Duodenal mucosa (tissue), 2 donors: ENCODE data around the gene ANGPTL8.

ENCODE experiments used
- H3K27ac ChIP-seq: one replicate; pipeline ENCODE4 v1.7.0; 2013; ENCODE audit warnings: low read depth, low read length
- H3K27me3 ChIP-seq, 2 donors: one replicate each; pipeline ENCODE4 v1.7.0; 2013; ENCODE audit warnings: low read length in 2 of 2, control low read depth in 1 of 2; ENCODE audit not compliant: insufficient read depth in 2 of 2, control insufficient read depth in 1 of 2
- H3K36me3 ChIP-seq, 2 donors: one replicate each; pipeline ENCODE4 v1.7.0; 2013; ENCODE audit warnings: low read length in 2 of 2, control low read depth in 1 of 2; ENCODE audit not compliant: insufficient read depth in 2 of 2, control insufficient read depth in 1 of 2
- H3K4me1 ChIP-seq, 2 donors: one replicate each; pipeline ENCODE4 v1.7.0; 2013; ENCODE audit warnings: low read length in 2 of 2, control low read depth in 1 of 2; ENCODE audit not compliant: insufficient read depth in 2 of 2, control insufficient read depth in 1 of 2
- H3K4me3 ChIP-seq, 2 donors: one replicate each; pipeline ENCODE4 v1.7.0; 2013; ENCODE audit warnings: low read length in 2 of 2, low read depth in 1 of 2
- H3K9ac ChIP-seq, 2 donors: one replicate each; pipeline ENCODE4 v1.7.0; 2013; ENCODE audit warnings: low read length in 2 of 2, low read depth in 1 of 2
- H3K9me3 ChIP-seq, 2 donors: one replicate each; pipeline ENCODE4 v1.7.0; 2013; ENCODE audit warnings: low read length in 2 of 2, control low read depth in 1 of 2; ENCODE audit not compliant: control insufficient read depth in 1 of 2

ANGPTL8 gene, protein sequence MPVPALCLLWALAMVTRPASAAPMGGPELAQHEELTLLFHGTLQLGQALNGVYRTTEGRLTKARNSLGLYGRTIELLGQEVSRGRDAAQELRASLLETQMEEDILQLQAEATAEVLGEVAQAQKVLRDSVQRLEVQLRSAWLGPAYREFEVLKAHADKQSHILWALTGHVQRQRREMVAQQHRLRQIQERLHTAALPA

DNA sequence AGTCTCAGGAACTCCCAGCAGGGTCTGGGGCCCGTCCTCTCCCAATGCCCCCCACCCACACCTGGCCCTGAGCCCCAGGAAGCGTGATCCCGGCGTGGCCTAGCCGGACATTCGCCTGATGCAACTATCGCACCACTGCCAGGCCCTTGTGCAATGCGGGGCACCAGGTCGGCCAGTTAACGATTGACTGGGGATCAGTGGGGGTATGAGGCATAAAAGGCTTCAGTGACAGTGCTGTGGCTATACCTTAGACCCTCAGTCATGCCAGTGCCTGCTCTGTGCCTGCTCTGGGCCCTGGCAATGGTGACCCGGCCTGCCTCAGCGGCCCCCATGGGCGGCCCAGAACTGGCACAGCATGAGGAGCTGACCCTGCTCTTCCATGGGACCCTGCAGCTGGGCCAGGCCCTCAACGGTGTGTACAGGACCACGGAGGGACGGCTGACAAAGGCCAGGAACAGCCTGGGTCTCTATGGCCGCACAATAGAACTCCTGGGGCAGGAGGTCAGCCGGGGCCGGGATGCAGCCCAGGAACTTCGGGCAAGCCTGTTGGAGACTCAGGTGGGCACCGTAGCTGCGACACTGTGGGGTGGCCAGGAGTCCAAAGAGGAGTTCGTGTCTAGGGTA is at the start of gene ANGPTL8:
ANGPTL8 (plus strand) TSS at position 243 of the 624 bp plus-strand sequence; CDS start at position 262, 19 bp downstream.
- Histone ChIP-seq H3K36me3 (peaks cover 10 to 41% of the 10 kb centered on the region in 2 donors), H3K9ac (no peak within 1 kb of the TSS), H3K4me1 (peaks cover 0 to 6% of the 10 kb centered on the region in 2 donors), H3K9me3 (no peaks in the 10 kb centered on the region), H3K27ac (no peak within 1 kb of the TSS), H3K27me3 (no peaks in the 10 kb centered on the region), H3K4me3 (no peak within 1 kb of the TSS)

DNA sequence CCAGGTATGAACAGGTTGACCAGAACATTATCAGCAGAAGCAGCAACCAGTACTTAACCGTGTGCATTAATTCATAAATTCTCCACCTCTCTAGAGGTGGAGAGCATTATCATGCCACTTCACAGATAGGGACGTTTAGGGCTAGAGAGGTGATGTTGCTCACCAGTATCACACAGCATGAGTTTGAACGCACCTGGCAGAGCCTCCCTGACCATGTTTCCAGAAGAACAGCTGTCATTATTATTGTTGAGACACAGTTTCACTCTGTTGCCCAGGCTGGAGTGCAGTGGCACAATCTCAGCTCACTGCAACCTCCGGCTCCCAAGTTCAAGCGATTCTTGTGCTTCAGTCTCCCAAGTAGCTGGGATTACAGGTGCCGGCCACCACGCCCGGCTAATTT is 48.9 kb upstream of the ANGPTL8 start:
- H3K36me3 ChIP-seq: peaks cover 0 to 19% of the 10 kb centered on the region in 2 donors
- no peak overlapping the region for H3K9ac ChIP-seq
- no peak overlapping the region for H3K27ac ChIP-seq
- no peaks in the 10 kb centered on the region for H3K27me3 ChIP-seq
- H3K4me3 ChIP-seq: no peak overlapping the region
- peaks cover 7 to 16% of the 10 kb centered on the region in 2 donors for H3K4me1 ChIP-seq
- H3K9me3 ChIP-seq: no peaks in the 10 kb centered on the region

DNA sequence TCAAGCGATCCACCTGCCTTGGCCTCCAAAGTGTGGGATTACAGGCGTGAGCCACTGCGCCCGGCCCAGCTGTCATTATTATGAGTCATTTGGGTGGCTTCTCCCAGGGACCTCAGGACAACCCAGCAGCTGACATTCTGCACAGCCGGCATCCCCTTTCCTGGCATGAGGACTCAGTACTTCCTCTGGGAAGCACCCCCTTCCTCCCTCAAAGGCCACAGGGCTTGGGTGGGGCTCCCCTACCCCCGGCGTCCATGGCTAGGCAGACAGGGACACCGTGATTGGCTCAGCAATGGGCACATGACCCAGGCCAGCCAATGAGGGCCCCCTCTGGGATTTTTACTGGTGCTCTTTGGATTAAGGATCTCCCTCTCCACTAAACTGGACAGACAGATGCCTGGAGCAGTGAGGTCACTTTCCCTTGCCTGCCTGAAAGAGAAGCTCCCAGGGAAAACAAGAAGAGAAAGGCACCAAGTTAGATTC is 48.1 kb upstream of the ANGPTL8 start:
- H3K9me3 ChIP-seq: no peaks in the 10 kb centered on the region
- no peak overlapping the region for H3K9ac ChIP-seq
- no peak overlapping the region for H3K4me3 ChIP-seq
- peaks cover 0 to 14% of the 10 kb centered on the region in 2 donors for H3K36me3 ChIP-seq
- H3K27me3 ChIP-seq: no peaks in the 10 kb centered on the region
- peaks cover 10 to 19% of the 10 kb centered on the region in 2 donors for H3K4me1 ChIP-seq
- H3K27ac ChIP-seq: no peak overlapping the region

DNA sequence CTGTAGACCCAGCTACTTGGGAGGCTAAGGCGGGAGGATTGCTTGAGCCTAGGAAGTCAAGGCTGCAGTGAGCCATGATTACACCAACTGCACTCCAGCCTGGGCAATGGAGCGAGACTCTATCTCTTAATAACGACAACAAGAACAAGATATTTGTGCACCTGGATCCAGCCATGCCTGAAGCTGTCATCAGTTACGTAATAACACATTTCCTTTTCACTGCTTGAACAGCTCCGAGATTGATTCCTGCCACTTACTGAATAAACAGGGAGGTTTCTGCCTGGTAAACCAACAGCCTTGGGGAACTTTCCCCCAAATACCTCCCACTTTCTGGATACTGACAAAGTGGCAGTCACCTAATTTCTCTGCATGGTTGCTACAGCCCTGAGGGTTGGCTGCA is 47.5 kb upstream of the ANGPTL8 start:
- Histone ChIP-seq H3K4me3 (no peak overlapping the region), H3K9ac (no peak overlapping the region), H3K9me3 (no peaks in the 10 kb centered on the region), H3K27me3 (no peaks in the 10 kb centered on the region), H3K4me1 (peaks cover 10 to 22% of the 10 kb centered on the region in 2 donors), H3K36me3 (peaks cover 0 to 14% of the 10 kb centered on the region in 2 donors), H3K27ac (no peak overlapping the region)

DNA sequence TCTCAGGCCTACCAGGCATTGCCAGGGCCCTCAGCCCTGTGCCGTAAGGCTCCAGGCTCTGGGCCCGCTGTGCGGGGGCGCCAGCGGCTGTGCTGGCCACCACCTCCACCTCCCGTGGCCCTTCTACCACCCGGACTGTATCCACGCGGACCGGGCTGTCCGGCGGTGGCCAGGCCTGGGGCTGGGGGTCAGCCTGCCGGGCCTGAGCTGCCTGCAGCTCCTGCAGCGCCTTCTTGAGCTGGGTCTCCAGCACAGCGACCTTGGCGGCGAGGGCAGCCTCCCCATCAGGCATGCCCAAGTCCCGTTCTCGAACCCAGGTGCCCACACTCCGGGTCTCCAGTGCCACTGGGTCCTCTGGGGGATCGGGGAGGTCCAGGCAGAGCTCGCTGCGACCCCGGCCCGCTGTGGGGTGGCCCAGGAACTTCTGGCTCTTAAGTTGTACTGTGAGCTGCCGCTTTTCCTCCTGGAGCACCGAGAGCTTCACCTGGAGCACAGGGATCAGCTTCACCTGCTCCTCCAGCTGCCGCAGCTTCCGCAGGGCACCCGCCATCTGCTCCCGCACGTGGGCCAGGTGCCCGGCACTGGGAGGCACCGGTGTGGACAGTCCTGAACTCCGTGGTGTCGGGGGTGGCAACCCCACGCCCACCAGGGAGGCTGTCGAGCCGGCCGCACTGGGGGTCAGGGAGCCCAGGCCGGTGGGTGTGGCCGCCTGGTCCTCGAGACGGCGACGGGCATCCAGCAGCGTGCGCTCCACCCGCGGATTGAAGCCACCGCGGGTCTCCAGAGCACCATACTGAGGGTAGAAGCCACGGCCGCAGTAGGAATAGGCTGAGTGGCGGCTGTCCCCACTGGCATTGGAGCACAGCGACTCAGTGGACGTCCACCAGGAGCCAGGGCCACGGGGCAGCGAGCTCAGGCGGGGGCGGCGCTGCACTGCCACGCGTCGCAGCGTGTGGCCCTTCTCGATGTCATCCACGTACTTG is 46.2 kb upstream of the ANGPTL8 start:
- Histone ChIP-seq H3K4me1 (peaks cover 10 to 27% of the 10 kb centered on the region in 2 donors), H3K4me3 (no peak overlapping the region), H3K36me3 (peaks cover 0 to 14% of the 10 kb centered on the region in 2 donors), H3K27me3 (no peaks in the 10 kb centered on the region), H3K9ac (no peak overlapping the region), H3K9me3 (no peaks in the 10 kb centered on the region), H3K27ac (no peak overlapping the region)

DNA sequence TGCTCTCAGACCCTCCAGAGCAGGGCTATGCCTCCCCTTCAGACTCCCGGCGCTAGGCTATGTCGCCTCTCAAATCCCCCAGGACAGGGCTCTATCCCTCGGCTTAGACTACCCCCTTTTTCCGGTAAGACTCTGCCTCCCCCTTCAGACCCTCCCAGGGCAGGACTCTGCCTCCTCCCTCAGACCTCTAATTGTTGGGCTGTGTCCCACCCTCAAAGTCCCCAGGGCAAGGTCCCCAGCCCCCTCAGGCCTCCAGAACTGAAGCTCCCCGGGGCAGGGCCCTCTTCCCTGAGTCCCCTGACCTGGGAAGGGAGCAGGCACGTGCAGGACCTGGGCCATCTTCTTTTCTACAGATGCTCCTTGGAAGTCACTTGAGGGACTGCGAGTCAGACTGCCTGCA is 45.2 kb upstream of the ANGPTL8 start:
- no peaks in the 10 kb centered on the region for H3K9me3 ChIP-seq
- H3K9ac ChIP-seq: no peak overlapping the region
- H3K36me3 ChIP-seq: peaks cover 0 to 17% of the 10 kb centered on the region in 2 donors

DNA sequence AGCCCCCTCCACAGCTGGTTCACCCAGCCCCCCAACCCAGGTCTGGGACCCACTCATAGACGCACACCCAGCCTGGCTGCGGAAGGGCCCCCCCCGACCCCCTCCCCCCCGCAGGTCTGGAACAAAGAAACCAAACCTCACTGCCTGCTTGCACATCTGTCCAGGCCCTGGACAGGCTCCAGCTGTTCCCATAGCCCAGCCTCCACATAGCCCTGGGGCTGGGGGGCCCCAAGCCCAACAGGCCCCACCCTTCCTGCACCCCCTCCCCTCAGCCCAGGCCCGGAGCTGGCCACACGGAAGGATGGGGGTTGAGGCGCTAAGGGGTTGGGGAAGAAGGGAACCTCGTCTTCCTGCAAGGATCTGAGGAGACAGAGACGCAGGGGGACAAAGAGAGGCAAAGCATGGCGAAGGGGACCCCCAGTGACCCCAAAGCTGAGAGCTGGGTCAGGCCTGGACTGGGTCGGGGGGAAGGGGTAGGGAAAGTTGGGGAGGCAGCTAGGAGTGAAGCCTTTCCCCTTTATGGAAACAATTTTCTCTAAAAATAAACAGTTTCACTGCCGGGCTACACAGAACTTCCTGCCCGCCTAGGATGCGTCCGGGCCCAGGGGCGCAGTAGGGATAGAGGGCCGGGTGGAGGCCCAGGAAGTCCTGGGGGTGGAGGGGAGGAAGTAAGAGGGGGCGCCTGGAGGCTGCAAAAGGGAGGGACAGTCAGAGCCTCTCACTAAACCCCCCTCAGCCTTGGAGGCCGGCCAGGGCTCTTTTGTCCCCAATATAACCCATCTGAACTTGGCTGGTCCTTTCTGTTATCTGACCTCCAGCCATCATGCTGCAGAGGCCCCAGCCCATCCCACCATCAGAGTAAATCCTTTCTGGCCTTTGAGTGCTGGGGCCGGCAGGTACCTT is 44.5 kb upstream of the ANGPTL8 start:
- Histone ChIP-seq H3K27me3 (no peaks in the 10 kb centered on the region), H3K27ac (peak overlapping the region; percentile 56), H3K4me3 (peak overlapping the region; percentile 40 to 43), H3K9me3 (no peaks in the 10 kb centered on the region), H3K9ac (peak overlapping the region; percentile 18 to 32), H3K4me1 (peaks cover 5 to 17% of the 10 kb centered on the region in 2 donors), H3K36me3 (peaks cover 0 to 18% of the 10 kb centered on the region in 2 donors)

More for the DNA sequence above, 45.2 kb upstream of the ANGPTL8 start:
- Histone ChIP-seq H3K27ac (peak overlapping the region; percentile 56), H3K4me3 (no peak overlapping the region), H3K4me1 (peaks cover 10 to 21% of the 10 kb centered on the region in 2 donors), H3K27me3 (no peaks in the 10 kb centered on the region)

DNA sequence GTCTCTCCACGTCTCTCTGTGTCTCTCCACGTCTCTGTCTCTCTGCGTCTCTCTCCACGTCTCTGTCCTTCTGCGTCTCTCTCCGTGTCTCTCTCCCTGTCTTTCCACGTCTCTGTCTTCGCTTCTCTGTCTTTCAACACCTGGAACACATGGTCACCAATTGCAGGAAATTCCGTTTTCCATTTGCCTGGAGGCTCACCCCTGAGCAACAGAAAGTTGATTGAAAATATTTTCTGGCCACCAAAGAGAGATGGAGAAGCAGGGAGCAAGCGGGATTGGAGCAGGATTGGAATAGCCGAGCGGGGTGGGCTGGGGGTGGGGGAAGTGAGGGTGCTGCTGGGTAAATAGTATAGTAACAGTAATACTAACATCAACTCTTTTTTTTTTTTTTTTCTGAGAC is 43.7 kb upstream of the ANGPTL8 start:
- no peaks in the 10 kb centered on the region for H3K27me3 ChIP-seq
- H3K9ac ChIP-seq: peak overlapping the region in 1 of 2 donors; percentile 32
- peak overlapping the region; percentile 20 for H3K27ac ChIP-seq
- H3K4me3 ChIP-seq: peak overlapping the region; percentile 40 to 43
- peaks cover 5 to 17% of the 10 kb centered on the region in 2 donors for H3K4me1 ChIP-seq
- no peaks in the 10 kb centered on the region for H3K9me3 ChIP-seq
- peaks cover 0 to 18% of the 10 kb centered on the region in 2 donors for H3K36me3 ChIP-seq
